Activated CD8-positive, alpha-beta T cell treated with anti-CD3 and anti-CD28 coated beads for 36 hours (primary cell): Measurements from ENCODE around the gene PAPPA2. TPM values are rescaled to one million over a fixed set of nuclear protein-coding genes. Genes with fewer than 3 reads are reported as not detected.

Experiments used
- ATAC-seq: fragments of 200-7000 bp; cut with Tn5 transposase; one replicate; pipeline ENCODE4 v1.10.0; 2021; ENCODE audit warnings: mild to moderate bottlenecking, moderate library complexity
- CTCF ChIA-PET: fragments of 350-600 bp; sonication (Branson Sonifier 250); formaldehyde crosslinking; loops from one replicate; lab custom pipeline; 2021; ENCODE audit warnings: antibody characterized with exemption; lab: Charles Lee
- POLR2A ChIA-PET: fragments of 350-600 bp; sonication (Branson Sonifier 250); formaldehyde crosslinking; loops from one replicate; lab custom pipeline; 2021; ENCODE audit warnings: antibody characterized with exemption; lab: Charles Lee
- DNase-seq: peaks from one replicate; pipeline ENCODE4 v3.0.0-alpha.2; 2020
- H3K27ac Mint-ChIP-seq: one replicate; pipeline ENCODE4 v1.8.0; 2021; ENCODE audit warnings: mild to moderate bottlenecking, mixed read lengths
- H3K27me3 Mint-ChIP-seq: one replicate; pipeline ENCODE4 v1.8.0; 2021; ENCODE audit warnings: mixed read lengths
- H3K36me3 Mint-ChIP-seq: one replicate; pipeline ENCODE4 v1.8.0; 2021; ENCODE audit warnings: low read depth, mixed read lengths
- H3K4me1 Mint-ChIP-seq: one replicate; pipeline ENCODE4 v1.8.0; 2021; ENCODE audit warnings: low read depth, mixed read lengths
- H3K4me3 Mint-ChIP-seq: one replicate; pipeline ENCODE4 v1.8.0; 2021; ENCODE audit warnings: mild to moderate bottlenecking, moderate library complexity, mixed read lengths
- H3K9me3 Mint-ChIP-seq: one replicate; pipeline ENCODE4 v1.8.0; 2021; ENCODE audit warnings: mixed read lengths
- intact Hi-C: fragments of 100-400 bp; cut with micrococcal nuclease; formaldehyde crosslinking; loops from one replicate; pipeline ENCODE4 v1.10.0; 2022
- total RNA-seq, 2 experiments: library from RNA; stranded (reverse); gene quantifications; one replicate each; pipeline ENCODE4 v1.2.3, GENCODE V29; 2021
- TF ChIP-seq, protein P1 (sequence below): fragments of 200-600 bp; IDR thresholded peaks from one replicate; pipeline ENCODE4 v1.8.0; 2022; ENCODE audit warnings: antibody characterized with exemption, mild to moderate bottlenecking

Gene PAPPA2
- total RNA-seq, 2 experiments from 2014 or later, result 0.07 to 0.13 TPM

DNA sequence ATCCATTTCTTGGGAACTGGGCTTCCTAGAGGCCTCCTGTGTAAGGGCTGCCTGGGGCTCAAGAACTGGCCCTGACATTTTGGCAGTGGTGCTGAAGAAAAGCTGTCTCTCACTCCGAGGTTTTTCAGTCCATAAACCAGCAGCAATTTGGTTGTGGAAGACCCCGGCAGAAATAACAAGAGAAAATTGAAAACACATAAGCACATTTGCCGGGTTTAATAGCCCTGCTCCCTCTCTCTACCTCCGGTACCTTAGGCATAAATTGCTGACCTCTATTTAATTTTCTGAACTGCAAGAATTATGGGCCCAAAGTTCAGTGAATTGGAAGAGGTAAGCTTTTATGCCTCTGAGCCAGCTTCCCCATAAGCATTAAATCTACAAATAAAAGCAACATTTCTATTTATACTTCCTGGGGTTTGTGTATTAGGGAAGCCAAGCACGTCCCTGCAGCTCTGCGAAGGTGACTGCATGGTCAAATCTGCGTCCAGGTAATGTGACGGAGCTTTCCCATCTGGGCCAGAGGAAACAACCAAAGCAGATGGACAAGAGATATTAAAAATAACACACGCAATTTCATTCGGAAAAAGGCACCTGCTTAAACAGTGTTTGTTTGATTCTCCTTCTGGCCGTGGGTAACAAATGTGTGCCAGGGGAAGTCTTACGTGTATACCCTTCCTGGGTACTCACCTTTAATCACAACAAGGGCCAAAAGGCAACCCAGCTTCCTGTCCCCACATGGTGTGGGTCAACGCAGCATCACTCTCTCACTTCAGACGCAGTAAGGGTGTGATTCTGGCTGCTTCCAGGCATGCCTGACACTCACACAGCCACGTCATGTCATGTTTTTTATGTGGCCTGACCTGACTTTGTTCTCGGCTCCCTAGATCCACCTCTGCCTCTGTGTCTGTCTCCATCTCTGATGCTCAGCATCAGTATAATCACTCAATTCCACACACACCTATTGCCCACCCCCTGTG is 69.2 kb downstream of the PAPPA2 start:
- H3K27ac Mint-ChIP-seq, result no peak overlapping the region
- TF ChIP-seq, protein P1, sequence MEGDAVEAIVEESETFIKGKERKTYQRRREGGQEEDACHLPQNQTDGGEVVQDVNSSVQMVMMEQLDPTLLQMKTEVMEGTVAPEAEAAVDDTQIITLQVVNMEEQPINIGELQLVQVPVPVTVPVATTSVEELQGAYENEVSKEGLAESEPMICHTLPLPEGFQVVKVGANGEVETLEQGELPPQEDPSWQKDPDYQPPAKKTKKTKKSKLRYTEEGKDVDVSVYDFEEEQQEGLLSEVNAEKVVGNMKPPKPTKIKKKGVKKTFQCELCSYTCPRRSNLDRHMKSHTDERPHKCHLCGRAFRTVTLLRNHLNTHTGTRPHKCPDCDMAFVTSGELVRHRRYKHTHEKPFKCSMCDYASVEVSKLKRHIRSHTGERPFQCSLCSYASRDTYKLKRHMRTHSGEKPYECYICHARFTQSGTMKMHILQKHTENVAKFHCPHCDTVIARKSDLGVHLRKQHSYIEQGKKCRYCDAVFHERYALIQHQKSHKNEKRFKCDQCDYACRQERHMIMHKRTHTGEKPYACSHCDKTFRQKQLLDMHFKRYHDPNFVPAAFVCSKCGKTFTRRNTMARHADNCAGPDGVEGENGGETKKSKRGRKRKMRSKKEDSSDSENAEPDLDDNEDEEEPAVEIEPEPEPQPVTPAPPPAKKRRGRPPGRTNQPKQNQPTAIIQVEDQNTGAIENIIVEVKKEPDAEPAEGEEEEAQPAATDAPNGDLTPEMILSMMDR, result no peak
- intact Hi-C loops, result no loop called here
- no peaks in the 10 kb centered on the region for H3K27me3 Mint-ChIP-seq
- H3K4me3 Mint-ChIP-seq, result no peak overlapping the region
- no peaks in the 10 kb centered on the region for H3K36me3 Mint-ChIP-seq
- ChIA-PET CTCF (no interaction called here), POLR2A (no interaction called here)
- no peak for DNase-seq
- ATAC-seq, result no peak
- H3K4me1 Mint-ChIP-seq, result no peaks in the 10 kb centered on the region
- no peaks in the 10 kb centered on the region for H3K9me3 Mint-ChIP-seq

DNA sequence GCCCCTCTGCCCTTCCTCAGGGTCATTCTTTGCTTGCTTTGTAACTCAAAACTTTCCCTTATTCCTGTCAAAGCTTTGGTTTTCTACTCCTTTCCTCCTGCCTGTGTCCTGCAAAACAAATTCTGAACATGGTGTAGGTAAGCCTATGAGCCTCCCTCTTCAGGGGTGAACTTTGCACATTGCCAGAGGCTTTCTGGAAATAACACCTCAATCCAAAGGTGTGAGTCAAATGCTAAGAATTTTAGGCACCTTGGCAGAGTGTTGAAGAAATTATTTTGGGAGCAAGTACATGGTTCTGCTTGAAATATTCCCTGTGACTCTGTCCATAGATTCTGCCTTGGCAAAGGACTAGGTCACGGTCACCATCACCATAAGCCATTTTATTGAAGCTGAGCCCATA is 70.0 kb downstream of the PAPPA2 start:
- H3K27me3 Mint-ChIP-seq, result no peaks in the 10 kb centered on the region
- DNase-seq (no peak), ATAC-seq (no peak)
- TF ChIP-seq, protein P1, result no peak
- intact Hi-C loops, result no loop called here
- CTCF ChIA-PET, result interaction anchor here (1.0 to 1.1 kb wide), 2 partner anchors 27 to 364 kb away, joined by 3 to 7 read pairs; no protein-coding TSS in a partner anchor
- H3K36me3 Mint-ChIP-seq, result no peaks in the 10 kb centered on the region
- H3K4me3 Mint-ChIP-seq, result no peak overlapping the region
- no peaks in the 10 kb centered on the region for H3K9me3 Mint-ChIP-seq
- H3K27ac Mint-ChIP-seq, result no peak overlapping the region
- POLR2A ChIA-PET, result no interaction called here
- H3K4me1 Mint-ChIP-seq, result no peaks in the 10 kb centered on the region

DNA sequence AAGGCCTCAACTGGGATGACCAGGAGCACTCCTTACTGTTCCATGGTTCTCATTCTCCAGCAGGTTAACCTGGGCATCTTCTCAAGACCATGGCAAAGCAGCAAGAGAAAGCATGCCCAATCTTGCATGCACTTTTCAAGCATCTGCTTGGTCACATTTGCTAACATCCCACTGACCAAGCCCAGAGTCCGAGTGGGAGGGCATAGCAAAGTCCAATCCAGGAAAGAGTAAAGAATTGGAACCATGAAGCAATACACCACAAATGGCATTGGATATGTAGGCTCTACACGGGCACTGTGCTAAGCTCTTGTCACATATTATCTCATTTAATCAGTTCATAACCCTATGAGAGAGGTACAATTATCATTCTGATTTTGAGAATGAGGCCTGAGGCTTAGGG is 73.6 kb downstream of the PAPPA2 start:
- Mint-ChIP-seq H3K9me3 (no peaks in the 10 kb centered on the region), H3K27me3 (no peaks in the 10 kb centered on the region), H3K4me3 (no peak overlapping the region), H3K4me1 (no peaks in the 10 kb centered on the region), H3K36me3 (no peaks in the 10 kb centered on the region), H3K27ac (no peak overlapping the region)
- POLR2A ChIA-PET, result no interaction called here
- ATAC-seq, result no peak
- CTCF ChIA-PET, result no interaction called here
- no peak for DNase-seq
- TF ChIP-seq, protein P1, result no peak
- intact Hi-C loops, result no loop called here

DNA sequence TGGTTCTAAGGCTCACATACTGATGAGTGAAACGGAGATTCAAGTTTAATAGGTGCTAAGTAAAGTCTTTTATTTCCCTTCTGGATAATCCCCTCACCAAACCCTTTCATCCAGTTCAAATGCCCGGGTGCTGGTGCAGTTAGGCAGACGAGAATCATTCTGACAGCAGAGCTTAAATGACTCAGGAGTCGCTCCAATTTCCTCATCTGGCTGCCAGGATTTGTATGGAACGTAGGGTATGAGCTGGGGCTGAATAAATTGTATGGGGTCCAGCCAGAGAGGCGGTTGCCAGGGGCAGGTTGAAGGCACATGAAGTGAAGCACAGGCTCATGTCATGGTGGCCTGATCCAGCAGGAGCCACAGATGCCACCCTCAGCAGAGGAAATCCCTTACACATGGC is 76.0 kb downstream of the PAPPA2 start:
- POLR2A ChIA-PET, result no interaction called here
- Mint-ChIP-seq H3K27ac (no peak overlapping the region), H3K36me3 (no peaks in the 10 kb centered on the region), H3K4me1 (no peaks in the 10 kb centered on the region), H3K27me3 (no peaks in the 10 kb centered on the region), H3K4me3 (no peak overlapping the region), H3K9me3 (no peaks in the 10 kb centered on the region)
- DNase-seq (no peak), ATAC-seq (no peak)
- CTCF ChIA-PET, result no interaction called here
- intact Hi-C loops, result no loop called here
- TF ChIP-seq, protein P1, result no peak

DNA sequence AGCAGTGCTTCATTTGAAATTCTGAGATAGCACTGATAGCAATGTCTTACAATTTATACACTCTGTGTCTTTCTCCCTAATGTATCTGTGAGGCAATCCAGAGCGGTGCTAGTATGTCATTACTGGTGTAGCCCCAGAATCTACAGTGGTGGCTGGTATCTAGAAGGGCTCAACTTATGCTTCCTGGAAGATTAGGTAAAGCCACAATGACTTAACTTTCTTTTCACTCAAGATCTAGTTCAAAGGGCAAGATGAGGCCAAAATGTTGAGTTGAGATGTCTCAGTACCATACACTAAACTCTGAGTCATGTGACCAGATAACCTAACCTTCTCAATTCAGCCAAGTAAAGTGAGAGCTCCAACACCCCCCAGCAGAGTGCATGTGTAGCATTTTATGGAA is 77.5 kb downstream of the PAPPA2 start:
- H3K27ac Mint-ChIP-seq, result no peak overlapping the region
- TF ChIP-seq, protein P1, result no peak
- no peak overlapping the region for H3K4me3 Mint-ChIP-seq
- H3K4me1 Mint-ChIP-seq, result no peaks in the 10 kb centered on the region
- CTCF ChIA-PET, result interaction anchor here (0.6 kb wide), 1 partner anchor 19 kb away, joined by 3 read pairs; no protein-coding TSS in a partner anchor
- POLR2A ChIA-PET, result no interaction called here
- intact Hi-C loops, result no loop called here
- DNase-seq (no peak), ATAC-seq (no peak)
- H3K36me3 Mint-ChIP-seq, result no peaks in the 10 kb centered on the region
- H3K9me3 Mint-ChIP-seq, result no peaks in the 10 kb centered on the region
- H3K27me3 Mint-ChIP-seq, result no peaks in the 10 kb centered on the region
